ENCODE measurements around the gene HEATR3. TPM values are rescaled to one million over a fixed set of nuclear protein-coding genes. Genes with fewer than 3 reads are reported as not detected.

HEATR3 gene
- 19.1 and 19.4 TPM in 2 replicates for total RNA-seq

DNA sequence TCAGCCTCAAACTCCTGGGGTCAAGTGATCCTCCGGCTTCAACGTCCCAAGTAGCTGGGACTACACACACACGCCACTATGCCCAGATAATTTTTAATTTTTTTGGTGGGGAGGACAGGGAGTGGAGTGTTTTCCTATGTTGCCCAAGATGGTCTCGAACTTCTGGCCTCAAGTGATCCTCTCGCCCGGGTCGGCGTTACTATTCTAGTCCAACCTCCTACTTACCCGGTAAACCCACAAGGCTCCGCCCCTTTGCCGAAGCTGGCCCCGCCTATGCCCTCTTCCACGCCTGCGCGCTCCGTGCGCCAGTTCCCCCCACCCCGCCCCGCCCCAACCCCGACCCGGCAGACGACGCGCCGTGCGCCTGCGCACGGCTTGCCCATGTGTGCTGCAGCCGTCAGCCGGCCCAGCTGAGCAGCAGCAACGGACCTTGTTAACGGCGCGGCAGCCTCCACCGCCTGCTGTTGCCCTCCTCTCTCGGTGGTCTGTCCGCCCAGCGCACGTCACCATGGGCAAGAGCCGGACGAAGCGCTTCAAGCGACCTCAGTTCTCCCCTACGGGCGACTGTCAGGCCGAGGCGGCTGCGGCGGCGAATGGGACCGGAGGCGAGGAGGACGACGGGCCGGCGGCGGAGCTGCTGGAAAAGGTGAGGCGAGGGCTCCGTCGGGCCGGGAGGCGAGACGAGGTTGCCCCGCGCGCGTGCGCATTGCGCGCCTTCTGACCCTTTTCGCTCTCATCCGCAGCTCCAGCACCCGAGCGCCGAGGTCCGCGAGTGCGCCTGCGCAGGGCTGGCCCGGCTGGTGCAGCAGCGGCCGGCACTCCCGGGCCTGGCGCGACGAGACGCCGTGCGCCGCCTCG is at the start of gene HEATR3:
Gene HEATR3, plus strand, starts transcription at position 347 of the 858 bp plus-strand sequence. Its CDS starts 162 bp downstream, at position 509.
- no peak for TF ChIP-seq CTCF (IDR thresholded peaks at IDR 0.05; ENCODE audit: insufficient read depth, low read length, poor library complexity, severe bottlenecking)
- Histone ChIP-seq H3K4me3 (ENCODE audit: low read depth, low read length) (peak within 1 kb of the TSS; percentile 88), H3K27me3 (ENCODE audit: control insufficient read depth, insufficient read depth, low read length) (no peaks in the 10 kb centered on the region), H3K36me3 (ENCODE audit: control insufficient read depth, insufficient read depth, low read length) (no peaks in the 10 kb centered on the region)
- DNase-seq (ENCODE audit: low read depth) = peak; percentile 42

DNA sequence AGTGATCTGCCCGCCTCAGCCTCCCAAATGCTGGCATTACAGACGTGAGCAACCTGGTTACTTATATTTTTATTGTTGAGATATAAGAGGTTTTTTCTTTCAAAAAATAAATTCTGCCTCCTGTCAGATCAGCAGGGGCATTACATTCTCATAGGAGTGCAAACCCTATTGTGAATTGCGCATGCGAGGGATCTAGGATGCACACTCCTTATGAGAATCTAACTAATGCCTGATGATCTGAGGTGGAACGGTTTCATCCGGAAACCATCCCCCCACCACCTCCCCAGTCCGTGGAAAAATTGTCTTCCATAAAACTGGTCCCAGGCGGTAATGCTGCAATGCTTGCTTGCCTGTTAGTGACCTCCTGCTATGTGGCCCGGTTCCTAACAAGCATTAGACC is 48.2 kb upstream of the HEATR3 start:
- no peak for DNase-seq (ENCODE audit: low read depth)
- no peaks in the 10 kb centered on the region for H3K27me3 ChIP-seq (ENCODE audit: control insufficient read depth, insufficient read depth, low read length)
- TF ChIP-seq CTCF (IDR thresholded peaks at IDR 0.05; ENCODE audit: insufficient read depth, low read length, poor library complexity, severe bottlenecking) = no peak
- H3K36me3 ChIP-seq (ENCODE audit: control insufficient read depth, insufficient read depth, low read length) = no peaks in the 10 kb centered on the region
- H3K4me3 ChIP-seq (ENCODE audit: low read depth, low read length) = no peak overlapping the region

DNA sequence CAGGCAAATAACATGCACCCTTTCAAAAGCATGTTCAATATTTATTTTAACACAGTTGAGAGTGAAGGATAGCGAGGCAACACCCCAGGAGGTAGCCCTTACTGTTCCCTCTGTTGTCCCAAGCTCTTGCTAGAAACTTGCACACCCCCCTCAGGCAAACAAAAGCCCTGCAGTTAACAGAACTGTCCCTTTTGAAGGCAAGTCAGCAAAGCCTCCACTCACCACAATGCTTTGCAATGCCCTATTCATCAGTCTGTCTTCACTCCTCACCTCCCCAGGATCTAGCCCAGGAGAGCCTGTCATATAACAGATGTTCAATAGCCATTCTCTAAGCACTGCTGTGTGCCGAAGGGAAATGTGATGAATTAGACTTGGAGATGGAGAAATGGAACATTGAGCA is 44.2 kb upstream of the HEATR3 start:
- no peak for DNase-seq (ENCODE audit: low read depth)
- H3K4me3 ChIP-seq (ENCODE audit: low read depth, low read length) = no peak overlapping the region
- no peaks in the 10 kb centered on the region for H3K27me3 ChIP-seq (ENCODE audit: control insufficient read depth, insufficient read depth, low read length)
- no peak for TF ChIP-seq CTCF (IDR thresholded peaks at IDR 0.05; ENCODE audit: insufficient read depth, low read length, poor library complexity, severe bottlenecking)
- H3K36me3 ChIP-seq (ENCODE audit: control insufficient read depth, insufficient read depth, low read length) = no peaks in the 10 kb centered on the region

GRCh38 chr16:50023641-50024040 is 42.1 kb upstream of the HEATR3 start:
- no peaks in the 10 kb centered on the region for H3K36me3 ChIP-seq (ENCODE audit: control insufficient read depth, insufficient read depth, low read length)
- H3K27me3 ChIP-seq (ENCODE audit: control insufficient read depth, insufficient read depth, low read length) = no peaks in the 10 kb centered on the region
- no peak for DNase-seq (ENCODE audit: low read depth)
- no peak for TF ChIP-seq CTCF (IDR thresholded peaks at IDR 0.05; ENCODE audit: insufficient read depth, low read length, poor library complexity, severe bottlenecking)
- H3K4me3 ChIP-seq (ENCODE audit: low read depth, low read length) = no peak overlapping the region

GRCh38 chr16:50024207-50024606 is 41.6 kb upstream of the HEATR3 start:
- Histone ChIP-seq H3K4me3 (ENCODE audit: low read depth, low read length) (no peak overlapping the region), H3K36me3 (ENCODE audit: control insufficient read depth, insufficient read depth, low read length) (no peaks in the 10 kb centered on the region), H3K27me3 (ENCODE audit: control insufficient read depth, insufficient read depth, low read length) (no peaks in the 10 kb centered on the region)
- TF ChIP-seq CTCF (IDR thresholded peaks at IDR 0.05; ENCODE audit: insufficient read depth, low read length, poor library complexity, severe bottlenecking) = no peak
- DNase-seq (ENCODE audit: low read depth) = no peak
